Endothelial cell of umbilical vein (primary cell): ENCODE data around the gene CRELD2.

ENCODE experiments used
- CTCF ChIP-seq, 2 donors: IDR thresholded peaks; 1 replicate in 1 of 2; 2 replicates in 1 of 2; pipeline ENCODE4 v1.5.1; 2011; ENCODE audit warnings: low read length in 2 of 2, mild to moderate bottlenecking in 2 of 2, moderate library complexity in 2 of 2, control low read depth in 1 of 2, inconsistent platforms in 1 of 2, low read depth in 1 of 2; ENCODE audit not compliant: insufficient read depth in 1 of 2; ENCODE audit errors: extremely low read depth in 1 of 2
- POLR2A ChIP-seq: IDR thresholded peaks from 2 replicates; pipeline ENCODE4 v1.6.1; 2012; ENCODE audit warnings: low read depth, mild to moderate bottlenecking, control low read depth, low read length

- TF ChIP-seq CTCF (IDR thresholded peaks at IDR 0.05; ENCODE audit: extremely low read depth in 1 of 2, insufficient read depth in 1 of 2, low read depth in 1 of 2, low read length in 2 of 2) (no peak), POLR2A (no peak)
Observed at GRCh38 chr22:49887064-49887451, 31.4 kb upstream of the CRELD2 start.
